IMR-90 (cell line): ENCODE measurements around the gene DHRS13. TPM values are rescaled to one million over a fixed set of nuclear protein-coding genes. Genes with fewer than 3 reads are reported as not detected.

ENCODE experiments used
- ATAC-seq: fragments of 200-7000 bp; cut with Tn5 transposase; 2 replicates; pipeline ENCODE4 v1.9.1; 2020; ENCODE audit warnings: low read depth, mild to moderate bottlenecking, moderate library complexity
- BruUV-seq: library from RNA; stranded (reverse); fragments of 400-500 nt; replicated peaks from 2 replicates; lab custom pipeline; 2021; lab: Mats Ljungman, UMichigan
- CTCF ChIA-PET: fragments of 300-600 bp; formaldehyde crosslinking; extraction: SDS; loops from one replicate; lab custom pipeline; 2021; ENCODE audit warnings: antibody characterized with exemption; lab: Yijun Ruan, JAX
- POLR2A ChIA-PET: fragments of 300-600 bp; sonication (Branson Sonifier 250); formaldehyde crosslinking; loops from one replicate; lab custom pipeline; 2022; ENCODE audit warnings: antibody characterized with exemption; ENCODE audit not compliant: unreplicated experiment; lab: Charles Lee
- DNase-seq: peaks from one replicate; pipeline ENCODE4 v3.0.0; 2013
- H2AFZ ChIP-seq: replicated peaks from 2 replicates; pipeline ENCODE3; 2013; ENCODE audit warnings: low read length, mild to moderate bottlenecking; ENCODE audit not compliant: poor library complexity
- H2AK5ac ChIP-seq: 2 replicates; pipeline ENCODE4 v1.6.1; 2013; ENCODE audit warnings: low read depth, low read length, inconsistent platforms
- H2AK9ac ChIP-seq: replicated peaks from 2 replicates; pipeline ENCODE3; 2013; ENCODE audit warnings: mild to moderate bottlenecking, low read depth, low read length, moderate library complexity; ENCODE audit not compliant: poor library complexity
- H2BK120ac ChIP-seq: 2 replicates; pipeline ENCODE4 v1.6.1; 2013; ENCODE audit warnings: low read depth, low read length, inconsistent platforms
- H2BK15ac ChIP-seq: 3 replicates; pipeline ENCODE4 v1.6.1; 2013; ENCODE audit warnings: low read depth, low read length, inconsistent platforms
- H2BK20ac ChIP-seq: 2 replicates; pipeline ENCODE4 v1.6.1; 2013; ENCODE audit warnings: low read depth, mild to moderate bottlenecking, inconsistent platforms, low read length, moderate library complexity
- H2BK5ac ChIP-seq: 2 replicates; pipeline ENCODE4 v1.6.1; 2013; ENCODE audit warnings: mild to moderate bottlenecking, low read depth, low read length, inconsistent platforms; ENCODE audit not compliant: poor library complexity, severe bottlenecking
- H3K14ac ChIP-seq: replicated peaks from 2 replicates; pipeline ENCODE4 v1.6.1; 2013; ENCODE audit warnings: low read depth, low read length, inconsistent platforms
- H3K18ac ChIP-seq: 2 replicates; pipeline ENCODE4 v1.6.1; 2013; ENCODE audit warnings: low read depth, low read length, control low read depth
- H3K23ac ChIP-seq: 2 replicates; pipeline ENCODE4 v1.6.1; 2013; ENCODE audit warnings: low read depth, low read length, inconsistent platforms
- H3K27ac ChIP-seq: 2 replicates; pipeline ENCODE4 v1.5.1; 2013; ENCODE audit warnings: mild to moderate bottlenecking, control low read depth, low read length; ENCODE audit not compliant: insufficient read depth
- H3K27me3 ChIP-seq: 2 replicates; pipeline ENCODE4 v1.6.1; 2013; ENCODE audit warnings: low read length; ENCODE audit not compliant: control insufficient read depth, insufficient read depth
- H3K36me3 ChIP-seq: 2 replicates; pipeline ENCODE4 v1.6.1; 2013; ENCODE audit warnings: low read length, mixed read lengths; ENCODE audit not compliant: control insufficient read depth, insufficient read depth
- H3K4ac ChIP-seq: 2 replicates; pipeline ENCODE4 v1.6.1; 2013; ENCODE audit warnings: low read depth, low read length, inconsistent platforms
- H3K4me1 ChIP-seq: 2 replicates; pipeline ENCODE4 v1.6.1; 2013; ENCODE audit warnings: low read length, mixed read lengths; ENCODE audit not compliant: control insufficient read depth, insufficient read depth
- H3K4me2 ChIP-seq: 2 replicates; pipeline ENCODE4 v1.6.1; 2013; ENCODE audit warnings: low read depth, mild to moderate bottlenecking, control low read depth, low read length, moderate library complexity
- H3K4me3 ChIP-seq: 2 replicates; pipeline ENCODE4 v1.5.1; 2013; ENCODE audit warnings: low read depth, mild to moderate bottlenecking, control low read depth, low read length, moderate library complexity; ENCODE audit not compliant: insufficient read depth
- H3K56ac ChIP-seq: 2 replicates; pipeline ENCODE4 v1.6.1; 2013; ENCODE audit warnings: low read length, inconsistent platforms; ENCODE audit not compliant: insufficient read depth; ENCODE audit errors: extremely low read depth
- H3K79me1 ChIP-seq, 2 experiments: 2 replicates each; pipeline ENCODE4 v1.6.1; 2013; ENCODE audit warnings: low read length in 2 of 2, inconsistent platforms in 1 of 2, low read depth in 1 of 2
- H3K9ac ChIP-seq: 2 replicates; pipeline ENCODE4 v1.6.1; 2013; ENCODE audit warnings: low read depth, low read length, control low read depth
- H3K9me1 ChIP-seq: 2 replicates; pipeline ENCODE4 v1.6.1; 2013; ENCODE audit warnings: low read length, inconsistent platforms; ENCODE audit not compliant: insufficient read depth
- H3K9me3 ChIP-seq: 2 replicates; pipeline ENCODE4 v1.6.1; 2013; ENCODE audit warnings: low read length; ENCODE audit not compliant: control insufficient read depth, insufficient read depth
- H4K20me1 ChIP-seq: 2 replicates; pipeline ENCODE4 v1.6.1; 2013; ENCODE audit warnings: low read length, inconsistent platforms; ENCODE audit not compliant: insufficient read depth
- H4K5ac ChIP-seq: 2 replicates; pipeline ENCODE4 v1.6.1; 2013; ENCODE audit warnings: mild to moderate bottlenecking, low read depth, low read length, control low read depth
- H4K8ac ChIP-seq, 2 experiments: 2 replicates each; pipeline ENCODE4 v1.6.1; 2013; ENCODE audit warnings: low read depth in 2 of 2, low read length in 2 of 2, control low read depth in 1 of 2, inconsistent platforms in 1 of 2
- H4K91ac ChIP-seq: 2 replicates; pipeline ENCODE4 v1.6.1; 2013; ENCODE audit warnings: low read depth, low read length, inconsistent platforms; ENCODE audit not compliant: insufficient read depth
- BHLHE40 ChIP-seq: fragments of 150-350 bp; IDR thresholded peaks from 2 replicates; pipeline ENCODE4 v1.6.1; 2016; ENCODE audit warnings: mild to moderate bottlenecking, low read depth, low read length
- CEBPB ChIP-seq: IDR thresholded peaks from 2 replicates; pipeline ENCODE4 v1.6.1; 2012; ENCODE audit warnings: low read depth, low read length, improper control_type of control experiment
- CHD1 ChIP-seq: IDR thresholded peaks from 2 replicates; pipeline ENCODE4 v1.6.1; 2012; ENCODE audit warnings: low read depth, low read length, improper control_type of control experiment
- ELK1 ChIP-seq: fragments of 150-350 bp; IDR thresholded peaks from 2 replicates; pipeline ENCODE4 v1.6.1; 2016; ENCODE audit warnings: low read depth, mild to moderate bottlenecking, low read length, moderate library complexity, borderline replicate concordance
- FOS ChIP-seq: fragments of 150-350 bp; IDR thresholded peaks from 2 replicates; pipeline ENCODE4 v1.6.1; 2016; ENCODE audit warnings: low read depth, low read length
- MAFK ChIP-seq: IDR thresholded peaks from 2 replicates; pipeline ENCODE4 v1.6.1; 2012; ENCODE audit warnings: low read depth, low read length, improper control_type of control experiment
- MAZ ChIP-seq: IDR thresholded peaks from 2 replicates; pipeline ENCODE4 v1.6.1; 2012; ENCODE audit warnings: low read depth, mild to moderate bottlenecking, low read length, improper control_type of control experiment, moderate library complexity, borderline replicate concordance
- MXI1 ChIP-seq: IDR thresholded peaks from 2 replicates; pipeline ENCODE4 v1.6.1; 2012; ENCODE audit warnings: low read depth, mild to moderate bottlenecking, low read length, moderate library complexity, borderline replicate concordance
- NFE2L2 ChIP-seq: fragments of 150-350 bp; IDR thresholded peaks from 2 replicates; pipeline ENCODE4 v1.6.1; 2016; ENCODE audit warnings: low read depth, mild to moderate bottlenecking, low read length
- POLR2A ChIP-seq: IDR thresholded peaks from 2 replicates; pipeline ENCODE4 v1.6.1; 2012; ENCODE audit warnings: mild to moderate bottlenecking, low read depth, low read length
- RAD21 ChIP-seq: IDR thresholded peaks from 2 replicates; pipeline ENCODE4 v1.6.1; 2012; ENCODE audit warnings: low read length, improper control_type of control experiment
- RCOR1 ChIP-seq: IDR thresholded peaks from 2 replicates; pipeline ENCODE4 v1.6.1; 2012; ENCODE audit warnings: mild to moderate bottlenecking, low read length, improper control_type of control experiment; ENCODE audit not compliant: insufficient replicate concordance
- RFX5 ChIP-seq: IDR thresholded peaks from 2 replicates; pipeline ENCODE4 v1.8.0; 2012; ENCODE audit warnings: low read depth, mild to moderate bottlenecking, low read length, moderate library complexity
- SMC3 ChIP-seq: fragments of 150-350 bp; IDR thresholded peaks from 2 replicates; pipeline ENCODE4 v1.6.1; 2016; ENCODE audit warnings: low read depth, mild to moderate bottlenecking, antibody characterized with exemption, low read length, moderate library complexity
- USF2 ChIP-seq: fragments of 150-350 bp; IDR thresholded peaks from 2 replicates; pipeline ENCODE4 v1.6.1; 2017; ENCODE audit warnings: mild to moderate bottlenecking, antibody characterized with exemption, low read length, low read depth
- WGBS, 2 experiments: methylation state at CpG; one replicate each; pipeline versions ENCODE4 v1.1.5 to v1.1.7; 2013; ENCODE audit warnings: missing lambda C conversion rate in 2 of 2; ENCODE audit not compliant: insufficient read length in 1 of 2; ENCODE audit errors: extremely low coverage in 2 of 2; 5-methylcytosine and 5-hydroxymethylcytosine counted together
- dilution Hi-C: fragments of 300-500 bp; cut with HindIII; formaldehyde crosslinking; loops from one replicate; pipeline ENCODE4 v1.14.3; 2018; ENCODE audit warnings: low sequenced_read_pairs; ENCODE audit not compliant: unreplicated experiment
- in situ Hi-C: fragments of 300-500 bp; cut with MboI; formaldehyde crosslinking; loops from 3 replicates; pipeline ENCODE4 v1.14.3; 2019; ENCODE audit warnings: low sequenced_read_pairs, inconsistent platforms, mixed read lengths
- intact Hi-C: fragments of 100-400 bp; cut with micrococcal nuclease; formaldehyde crosslinking; loops from 2 replicates; pipeline ENCODE4 v1.10.0; 2022
- polyA plus RNA-seq, 3 experiments: library from polyadenylated mRNA; depleted of rRNA; stranded (reverse); fragments of >200 nt; gene quantifications; 2 replicates each; pipeline ENCODE4 v1.2.3, GENCODE V29; 2012; ENCODE audit warnings: low replicate concordance in 1 of 3
- total RNA-seq: library from RNA; depleted of rRNA; stranded (reverse); fragments of >200 nt; gene quantifications from 2 replicates; pipeline ENCODE4 v1.2.3, GENCODE V29; 2012
- TF ChIP-seq, protein P1 (sequence below): conservative IDR thresholded peaks from 2 replicates; pipeline ENCODE4 v1.5.1; 2012; ENCODE audit warnings: mild to moderate bottlenecking, low read depth, low read length, improper control_type of control experiment

Gene DHRS13
- total and polyA plus RNA-seq, 2 of the 4 experiments (the other 2 are of a cell fraction): 2.7 to 3.9 TPM

DNA sequence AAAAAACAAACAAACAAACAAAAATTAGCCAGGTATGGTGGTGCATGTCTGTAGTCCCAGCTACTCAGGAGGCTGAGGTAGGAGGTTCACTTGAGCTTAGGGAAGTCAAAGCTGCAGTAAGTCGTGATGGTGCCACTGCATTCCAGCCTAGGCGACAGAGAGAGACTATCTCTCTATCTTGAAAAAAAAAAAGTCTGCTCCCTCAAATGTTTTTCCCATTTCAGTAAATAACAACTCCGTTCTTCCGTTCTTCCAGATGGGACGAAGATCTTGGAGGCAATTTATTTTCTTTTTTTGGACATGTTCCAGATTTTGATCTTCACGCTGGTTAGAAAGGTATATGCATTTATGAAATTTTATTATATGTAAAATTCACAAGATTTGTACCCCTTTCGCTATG is 29.0 kb downstream of the DHRS13 start:
- TF ChIP-seq POLR2A (no peak), MAZ (no peak), USF2 (no peak), SMC3 (no peak), CEBPB (no peak), BHLHE40 (no peak), RAD21 (no peak), MAFK (no peak), FOS (no peak), RFX5 (no peak), ELK1 (no peak), MXI1 (no peak), CHD1 (no peak), RCOR1 (no peak), NFE2L2 (no peak)
- TF ChIP-seq, protein P1, sequence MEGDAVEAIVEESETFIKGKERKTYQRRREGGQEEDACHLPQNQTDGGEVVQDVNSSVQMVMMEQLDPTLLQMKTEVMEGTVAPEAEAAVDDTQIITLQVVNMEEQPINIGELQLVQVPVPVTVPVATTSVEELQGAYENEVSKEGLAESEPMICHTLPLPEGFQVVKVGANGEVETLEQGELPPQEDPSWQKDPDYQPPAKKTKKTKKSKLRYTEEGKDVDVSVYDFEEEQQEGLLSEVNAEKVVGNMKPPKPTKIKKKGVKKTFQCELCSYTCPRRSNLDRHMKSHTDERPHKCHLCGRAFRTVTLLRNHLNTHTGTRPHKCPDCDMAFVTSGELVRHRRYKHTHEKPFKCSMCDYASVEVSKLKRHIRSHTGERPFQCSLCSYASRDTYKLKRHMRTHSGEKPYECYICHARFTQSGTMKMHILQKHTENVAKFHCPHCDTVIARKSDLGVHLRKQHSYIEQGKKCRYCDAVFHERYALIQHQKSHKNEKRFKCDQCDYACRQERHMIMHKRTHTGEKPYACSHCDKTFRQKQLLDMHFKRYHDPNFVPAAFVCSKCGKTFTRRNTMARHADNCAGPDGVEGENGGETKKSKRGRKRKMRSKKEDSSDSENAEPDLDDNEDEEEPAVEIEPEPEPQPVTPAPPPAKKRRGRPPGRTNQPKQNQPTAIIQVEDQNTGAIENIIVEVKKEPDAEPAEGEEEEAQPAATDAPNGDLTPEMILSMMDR: no peak
- CTCF ChIA-PET: no interaction called here
- no peak for ATAC-seq

More for the DNA sequence above, 29.0 kb downstream of the DHRS13 start:
- no peaks in the 10 kb centered on the region for H3K79me1 ChIP-seq
- no peak overlapping the region for H2BK15ac ChIP-seq
- H2AK9ac ChIP-seq: no peak overlapping the region
- no peak overlapping the region for H2AFZ ChIP-seq
- no peak overlapping the region for H3K4me2 ChIP-seq
- H3K9me3 ChIP-seq: no peaks in the 10 kb centered on the region
- POLR2A ChIA-PET: no interaction called here
- H3K14ac ChIP-seq: no peak overlapping the region
- no peak overlapping the region for H3K23ac ChIP-seq
- no peak overlapping the region for H3K9ac ChIP-seq
- H4K5ac ChIP-seq: no peak overlapping the region
- H3K4me3 ChIP-seq: no peak overlapping the region
- in situ Hi-C loops: no loop called here
- H2BK5ac ChIP-seq: no peak overlapping the region
- H3K9me1 ChIP-seq: no peaks in the 10 kb centered on the region
- H3K27ac ChIP-seq: no peak overlapping the region
- no peak overlapping the region for H2AK5ac ChIP-seq
- no peak for DNase-seq
- intact Hi-C loops: no loop called here
- no peak overlapping the region for H4K91ac ChIP-seq
- no peaks in the 10 kb centered on the region for H4K20me1 ChIP-seq
- H3K18ac ChIP-seq: no peak overlapping the region
- 40% methylated on average over 1 of the region's 7 CpGs; no CpG with 5 or more reads in 1 of the 2 experiments for WGBS, 2 experiments
- H4K8ac ChIP-seq: no peak overlapping the region
- no TSS peak for BruUV-seq
- H3K27me3 ChIP-seq: no peaks in the 10 kb centered on the region
- H2BK20ac ChIP-seq: no peak overlapping the region
- dilution Hi-C loops: no loop called here
- no peak overlapping the region for H3K4ac ChIP-seq
- H3K4me1 ChIP-seq: no peaks in the 10 kb centered on the region
- H3K56ac ChIP-seq: no peak overlapping the region
- H2BK120ac ChIP-seq: no peak overlapping the region
- peaks cover 2% of the 10 kb centered on the region; the same call in 1 of the 2 replicates for H3K36me3 ChIP-seq
